A549 (cell line): ENCODE data around the gene OVCH1.

Experiments
- FOSL2 ChIP-seq, 2 experiments: fragments of 450-650 bp in 1 of 2; fragments of >200 bp in 1 of 2; sonication (Bioruptor Twin) in 1 of 2; formaldehyde crosslinking; IDR thresholded peaks; 2 replicates each; pipeline versions ENCODE4 v1.5.0 to v1.6.1; 2016 to 2020; ENCODE audit warnings: mild to moderate bottlenecking in 1 of 2, moderate library complexity in 1 of 2
- JUN ChIP-seq, 2 experiments: fragments of >200 bp; sonication (Bioruptor Twin); formaldehyde crosslinking; IDR thresholded peaks; 2 replicates in 1 of 2; 3 replicates in 1 of 2; pipeline ENCODE4 v1.6.1; 2016 to 2017
- MAZ ChIP-seq: fragments of 150-350 bp; IDR thresholded peaks from 2 replicates; pipeline ENCODE4 v1.6.1; 2014; ENCODE audit warnings: antibody characterized with exemption, low read depth, low read length, borderline replicate concordance
- POLR2A ChIP-seq: IDR thresholded peaks from 2 replicates; pipeline ENCODE4 v1.6.1; 2012; ENCODE audit warnings: mild to moderate bottlenecking, low read length
- RARB ChIP-seq: fragments of 250-450 bp; sonication (Bioruptor Pico); IDR thresholded peaks from 2 replicates; pipeline ENCODE4 v1.8.0; 2021; ENCODE audit warnings: mild to moderate bottlenecking, moderate library complexity
- TF ChIP-seq, protein P1 (sequence below): fragments of >200 bp; sonication (Bioruptor Twin); formaldehyde crosslinking; IDR thresholded peaks from 3 replicates; pipeline ENCODE4 v1.5.1; 2016

GRCh38 chr12:29382251-29382650 lies 115.2 kb downstream of the OVCH1 start:
- no peak for TF ChIP-seq FOSL2 (IDR thresholded peaks at IDR 0.05)
- no peak for TF ChIP-seq FOSL2 (CRISPR knock-in tag; IDR thresholded peaks at IDR 0.05)
- TF ChIP-seq POLR2A: no peak
- TF ChIP-seq, protein P1, sequence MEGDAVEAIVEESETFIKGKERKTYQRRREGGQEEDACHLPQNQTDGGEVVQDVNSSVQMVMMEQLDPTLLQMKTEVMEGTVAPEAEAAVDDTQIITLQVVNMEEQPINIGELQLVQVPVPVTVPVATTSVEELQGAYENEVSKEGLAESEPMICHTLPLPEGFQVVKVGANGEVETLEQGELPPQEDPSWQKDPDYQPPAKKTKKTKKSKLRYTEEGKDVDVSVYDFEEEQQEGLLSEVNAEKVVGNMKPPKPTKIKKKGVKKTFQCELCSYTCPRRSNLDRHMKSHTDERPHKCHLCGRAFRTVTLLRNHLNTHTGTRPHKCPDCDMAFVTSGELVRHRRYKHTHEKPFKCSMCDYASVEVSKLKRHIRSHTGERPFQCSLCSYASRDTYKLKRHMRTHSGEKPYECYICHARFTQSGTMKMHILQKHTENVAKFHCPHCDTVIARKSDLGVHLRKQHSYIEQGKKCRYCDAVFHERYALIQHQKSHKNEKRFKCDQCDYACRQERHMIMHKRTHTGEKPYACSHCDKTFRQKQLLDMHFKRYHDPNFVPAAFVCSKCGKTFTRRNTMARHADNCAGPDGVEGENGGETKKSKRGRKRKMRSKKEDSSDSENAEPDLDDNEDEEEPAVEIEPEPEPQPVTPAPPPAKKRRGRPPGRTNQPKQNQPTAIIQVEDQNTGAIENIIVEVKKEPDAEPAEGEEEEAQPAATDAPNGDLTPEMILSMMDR: no peak
- no peak for TF ChIP-seq MAZ
- no peak for TF ChIP-seq JUN (IDR thresholded peaks at IDR 0.05)
- TF ChIP-seq RARB (CRISPR knock-in tag): no peak
